Activated CD8-positive, alpha-beta memory T cell treated with anti-CD3 and anti-CD28 coated beads, Interleukin-2, amount 50 U/mL, for 24 hours (primary cell): ENCODE measurements around the gene FSTL4.

Source experiments
- DNase-seq: peaks from one replicate; pipeline ENCODE4 v3.0.0-alpha.2; 2020; ENCODE audit errors: extremely low read depth

FSTL4 gene

GRCh38 chr5:133266527-133266878 lies 345.8 kb downstream of the FSTL4 start:
- no peak for DNase-seq

GRCh38 chr5:133265720-133266526 lies 346.4 kb downstream of the FSTL4 start:
- DNase-seq = no peak

GRCh38 chr5:133265257-133265656 lies 347.1 kb downstream of the FSTL4 start:
- no peak for DNase-seq

- DNase-seq = no peak
Measured at GRCh38 chr5:133262690-133263089, 349.7 kb downstream of the FSTL4 start.

GRCh38 chr5:133261993-133262392 lies 350.3 kb downstream of the FSTL4 start:
- no peak for DNase-seq

GRCh38 chr5:133260715-133261114 lies 351.6 kb downstream of the FSTL4 start:
- DNase-seq = no peak

- no peak for DNase-seq
Measured at GRCh38 chr5:133259199-133259997, 352.9 kb downstream of the FSTL4 start.

GRCh38 chr5:133257977-133258376 lies 354.4 kb downstream of the FSTL4 start:
- DNase-seq = no peak

GRCh38 chr5:133256276-133256675 lies 356.1 kb downstream of the FSTL4 start:
- no peak for DNase-seq

GRCh38 chr5:133254803-133255202 lies 357.5 kb downstream of the FSTL4 start:
- no peak for DNase-seq

GRCh38 chr5:133253671-133254070 lies 358.7 kb downstream of the FSTL4 start:
- no peak for DNase-seq

GRCh38 chr5:133253070-133253469 lies 359.3 kb downstream of the FSTL4 start:
- no peak for DNase-seq

- DNase-seq = no peak
Measured at GRCh38 chr5:133252133-133252480, 360.2 kb downstream of the FSTL4 start.

GRCh38 chr5:133251296-133252132 lies 360.8 kb downstream of the FSTL4 start:
- no peak for DNase-seq

- DNase-seq = no peak
Measured at GRCh38 chr5:133250527-133250926, 361.8 kb downstream of the FSTL4 start.

GRCh38 chr5:133249593-133249992 lies 362.7 kb downstream of the FSTL4 start:
- no peak for DNase-seq

- no peak for DNase-seq
Measured at GRCh38 chr5:133247881-133248624, 364.3 kb downstream of the FSTL4 start.

- no peak for DNase-seq
Measured at GRCh38 chr5:133247151-133247709, 365.1 kb downstream of the FSTL4 start.

GRCh38 chr5:133246376-133247150 lies 365.8 kb downstream of the FSTL4 start:
- no peak for DNase-seq

- DNase-seq = no peak
Measured at GRCh38 chr5:133246053-133246370, 366.3 kb downstream of the FSTL4 start.
